NCI-H526 (cell line): Measurements from ENCODE around the gene NDUFB3.

Experiments used
- DNase-seq, 2 experiments: peaks; one replicate each; lab custom pipeline; 2025; lab: John Stamatoyannopoulos, UW

The NDUFB3 gene

GRCh38 chr2:201128933-201129505 is 57.2 kb downstream of the NDUFB3 start:
- DNase-seq, result no peak

- DNase-seq, result no peak
Observed at GRCh38 chr2:201130524-201131186, 58.9 kb downstream of the NDUFB3 start.

GRCh38 chr2:201132518-201132917 is 60.7 kb downstream of the NDUFB3 start:
- DNase-seq, result no peak
